UCSD-AML1 (cell line): Measurements from ENCODE around the gene CECR2.

Source experiments
- DNase-seq: peaks from one replicate; lab custom pipeline; 2025; ENCODE audit not compliant: unreplicated experiment; lab: John Stamatoyannopoulos, UW

CECR2 gene

GRCh38 chr22:17590586-17590985 lies 221.3 kb downstream of the CECR2 start:
- no peak for DNase-seq

- DNase-seq = no peak
These were observed 222.9 kb downstream of the CECR2 start for GRCh38 chr22:17592201-17592600.

GRCh38 chr22:17596226-17596625 lies 227.0 kb downstream of the CECR2 start:
- DNase-seq = no peak

- DNase-seq = no peak
These were observed 228.0 kb downstream of the CECR2 start for GRCh38 chr22:17597217-17597616.

GRCh38 chr22:17598318-17598717 lies 229.1 kb downstream of the CECR2 start:
- DNase-seq = no peak

DNA sequence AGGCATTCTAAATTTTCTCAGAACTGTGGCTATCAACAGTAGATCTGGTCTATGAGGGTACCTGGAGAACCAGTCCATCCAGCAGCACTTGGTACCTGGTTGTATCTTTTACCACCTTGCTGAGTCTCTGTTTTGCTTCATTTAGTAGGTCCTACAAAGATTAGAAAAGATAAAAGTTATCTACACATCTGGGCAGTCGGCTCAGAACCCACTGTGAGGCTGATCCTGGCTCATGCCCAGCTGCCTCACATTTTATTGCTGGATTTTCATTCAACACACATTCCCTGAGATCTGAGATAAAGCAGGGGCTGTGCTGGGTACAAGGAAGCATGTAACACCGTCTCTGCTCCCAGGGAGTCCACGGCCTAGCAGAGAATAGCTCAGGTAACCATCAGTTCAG lies 231.8 kb downstream of the CECR2 start:
- DNase-seq = no peak

DNA sequence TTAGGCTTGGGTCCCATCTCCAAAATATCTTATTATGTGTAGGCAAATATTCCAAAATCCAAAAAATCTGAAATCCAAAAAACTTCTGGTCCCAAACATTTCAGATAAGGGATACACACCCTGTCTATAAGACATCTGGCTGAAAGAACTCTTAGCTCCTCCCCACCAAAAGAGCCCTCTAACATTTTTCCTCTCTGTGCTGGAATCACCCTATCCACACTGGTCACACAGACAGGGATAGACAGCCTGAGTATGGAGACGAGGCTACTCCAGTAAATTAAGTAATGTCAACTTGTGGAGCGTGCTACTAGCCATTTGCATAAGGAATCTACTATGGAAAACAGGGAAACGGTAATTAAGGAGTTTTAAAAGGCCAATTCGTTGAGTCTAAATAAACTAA lies 234.4 kb downstream of the CECR2 start:
- DNase-seq = no peak

DNA sequence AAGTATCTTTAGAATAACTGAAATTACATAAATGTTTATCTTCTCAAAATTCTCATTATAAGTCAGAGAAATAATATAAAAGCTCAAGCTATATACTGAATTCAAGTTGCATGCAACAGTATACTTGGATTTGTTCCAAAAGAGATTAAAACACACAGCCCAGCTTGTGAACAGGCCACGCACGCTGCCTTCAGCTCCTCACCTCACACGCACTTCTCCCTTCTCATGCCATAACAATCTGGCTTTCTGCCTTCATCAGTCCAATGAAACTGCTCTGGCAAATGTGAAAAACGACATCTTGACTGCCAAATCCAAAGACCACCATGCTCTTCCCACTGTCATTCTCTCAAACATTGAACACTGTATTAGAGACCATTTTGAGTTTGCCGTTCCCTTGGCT lies 237.2 kb downstream of the CECR2 start:
- DNase-seq = no peak
